Left ventricle myocardium inferior (tissue), 1 donor: ENCODE measurements around the gene SPATC1L. TPM values are rescaled to one million over a fixed set of nuclear protein-coding genes. Genes with fewer than 3 reads are reported as not detected.

Experiments
- DNase-seq: peaks from one replicate; pipeline ENCODE4 v3.0.0-alpha.2; 2020
- H3K27ac ChIP-seq: fragments of 200-600 bp; replicated peaks from 2 replicates; pipeline ENCODE4 v1.8.0; 2021
- H3K27me3 ChIP-seq: fragments of 200-600 bp; 2 replicates; pipeline ENCODE4 v1.8.0; 2021; ENCODE audit warnings: low read depth
- H3K36me3 ChIP-seq: fragments of 200-600 bp; 2 replicates; pipeline ENCODE4 v1.8.0; 2021
- H3K4me1 ChIP-seq: fragments of 200-600 bp; 2 replicates; pipeline ENCODE4 v1.8.0; 2021
- H3K4me3 ChIP-seq: fragments of 200-600 bp; 2 replicates; pipeline ENCODE4 v1.8.0; 2021; ENCODE audit warnings: mild to moderate bottlenecking, moderate library complexity
- H3K9me3 ChIP-seq: fragments of 200-600 bp; replicated peaks from 2 replicates; pipeline ENCODE4 v1.8.0; 2021
- CTCF ChIP-seq: fragments of 200-600 bp; IDR thresholded peaks from 2 replicates; pipeline ENCODE4 v1.8.0; 2021; ENCODE audit warnings: antibody characterized with exemption, mild to moderate bottlenecking, borderline replicate concordance
- intact Hi-C: fragments of 100-400 bp; cut with micrococcal nuclease; formaldehyde crosslinking; loops from one replicate; pipeline ENCODE4 v1.11.0; 2022
- total RNA-seq: library from RNA; stranded (reverse); fragmentation: NEBNext Ultra II Directional; extraction: Animal tissue kit (Norgen Biotek cat#: 25700); gene quantifications from one replicate; pipeline ENCODE4 v1.2.1, GENCODE V29; 2021
- donor health status: DM: no; HTN: yes; CAD: no; lungs with severe emphysema.

The SPATC1L gene
- total RNA-seq, 1 donor from 2014 or later, result 7.0 TPM

DNA sequence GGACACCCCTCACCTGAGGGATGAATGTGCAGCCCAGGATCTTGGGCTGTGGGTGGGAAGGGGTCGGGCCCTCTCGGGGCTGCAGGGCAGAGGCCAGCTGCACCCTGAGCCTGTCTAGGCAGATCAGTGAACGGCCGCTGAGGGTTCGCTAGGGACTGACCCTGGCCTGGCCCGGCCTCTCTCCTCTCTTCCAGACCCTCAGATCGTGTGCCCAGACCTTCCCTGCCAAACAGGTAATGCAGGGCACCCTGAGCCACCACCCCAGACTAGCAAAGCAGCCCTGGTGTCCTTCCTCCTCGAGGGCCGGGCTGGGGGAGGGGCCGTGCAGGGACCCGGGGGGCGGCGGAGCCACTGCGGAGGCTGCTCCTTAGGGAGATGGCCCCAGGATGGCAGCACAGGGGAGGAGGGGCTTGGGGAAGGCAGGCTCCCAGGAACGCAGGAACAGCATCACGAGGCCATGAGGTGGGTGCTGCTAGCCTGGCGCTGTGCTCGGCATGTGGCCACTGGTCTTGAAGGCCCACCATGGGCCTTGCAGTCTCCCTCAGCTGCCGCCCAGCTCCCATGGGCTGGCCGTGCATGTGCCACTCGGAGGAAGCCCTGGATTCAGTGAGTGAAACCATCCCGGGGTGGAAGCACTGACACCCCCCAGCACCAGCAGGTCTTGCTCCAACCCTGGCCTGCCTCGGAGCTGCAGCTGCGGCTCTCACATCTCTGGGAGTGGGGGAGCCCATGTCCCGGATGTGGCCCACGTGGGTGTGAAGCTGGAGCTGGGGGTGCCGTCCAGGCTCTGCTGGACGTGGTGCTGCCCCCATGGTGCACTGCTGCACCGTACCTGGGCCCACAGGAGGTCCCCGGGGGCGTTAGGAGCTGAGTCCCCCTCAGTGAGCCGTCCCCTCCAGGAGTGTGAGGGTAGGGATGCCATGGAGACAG lies 57.7 kb downstream of the SPATC1L start:
- TF ChIP-seq CTCF, result no peak
- intact Hi-C loops, result no loop called here
- peaks cover 48% of the 10 kb centered on the region for H3K36me3 ChIP-seq
- H3K4me3 ChIP-seq, result no peak overlapping the region
- DNase-seq, result no peak
- no peak overlapping the region for H3K27ac ChIP-seq
- H3K27me3 ChIP-seq, result no peaks in the 10 kb centered on the region
- H3K4me1 ChIP-seq, result peaks cover 22% of the 10 kb centered on the region
- no peaks in the 10 kb centered on the region for H3K9me3 ChIP-seq

DNA sequence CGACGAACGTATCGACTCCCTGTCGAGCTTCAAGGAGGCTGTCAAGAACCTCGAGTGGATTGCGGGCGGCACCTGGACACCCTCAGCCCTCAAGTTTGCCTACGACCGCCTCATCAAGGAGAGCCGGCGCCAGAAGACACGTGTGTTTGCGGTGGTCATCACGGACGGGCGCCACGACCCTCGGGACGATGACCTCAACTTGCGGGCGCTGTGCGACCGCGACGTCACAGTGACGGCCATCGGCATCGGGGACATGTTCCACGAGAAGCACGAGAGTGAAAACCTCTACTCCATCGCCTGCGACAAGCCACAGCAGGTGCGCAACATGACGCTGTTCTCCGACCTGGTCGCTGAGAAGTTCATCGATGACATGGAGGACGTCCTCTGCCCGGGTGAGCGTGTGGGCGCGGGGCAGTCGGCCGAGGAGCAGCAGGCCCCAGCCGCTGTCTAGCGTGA lies 58.4 kb downstream of the SPATC1L start:
- Histone ChIP-seq H3K36me3 (peaks cover 55% of the 10 kb centered on the region), H3K4me3 (no peak overlapping the region), H3K4me1 (peaks cover 22% of the 10 kb centered on the region), H3K9me3 (no peaks in the 10 kb centered on the region), H3K27me3 (no peaks in the 10 kb centered on the region), H3K27ac (no peak overlapping the region)
- intact Hi-C loops, result no loop called here
- no peak for DNase-seq
- TF ChIP-seq CTCF, result no peak

DNA sequence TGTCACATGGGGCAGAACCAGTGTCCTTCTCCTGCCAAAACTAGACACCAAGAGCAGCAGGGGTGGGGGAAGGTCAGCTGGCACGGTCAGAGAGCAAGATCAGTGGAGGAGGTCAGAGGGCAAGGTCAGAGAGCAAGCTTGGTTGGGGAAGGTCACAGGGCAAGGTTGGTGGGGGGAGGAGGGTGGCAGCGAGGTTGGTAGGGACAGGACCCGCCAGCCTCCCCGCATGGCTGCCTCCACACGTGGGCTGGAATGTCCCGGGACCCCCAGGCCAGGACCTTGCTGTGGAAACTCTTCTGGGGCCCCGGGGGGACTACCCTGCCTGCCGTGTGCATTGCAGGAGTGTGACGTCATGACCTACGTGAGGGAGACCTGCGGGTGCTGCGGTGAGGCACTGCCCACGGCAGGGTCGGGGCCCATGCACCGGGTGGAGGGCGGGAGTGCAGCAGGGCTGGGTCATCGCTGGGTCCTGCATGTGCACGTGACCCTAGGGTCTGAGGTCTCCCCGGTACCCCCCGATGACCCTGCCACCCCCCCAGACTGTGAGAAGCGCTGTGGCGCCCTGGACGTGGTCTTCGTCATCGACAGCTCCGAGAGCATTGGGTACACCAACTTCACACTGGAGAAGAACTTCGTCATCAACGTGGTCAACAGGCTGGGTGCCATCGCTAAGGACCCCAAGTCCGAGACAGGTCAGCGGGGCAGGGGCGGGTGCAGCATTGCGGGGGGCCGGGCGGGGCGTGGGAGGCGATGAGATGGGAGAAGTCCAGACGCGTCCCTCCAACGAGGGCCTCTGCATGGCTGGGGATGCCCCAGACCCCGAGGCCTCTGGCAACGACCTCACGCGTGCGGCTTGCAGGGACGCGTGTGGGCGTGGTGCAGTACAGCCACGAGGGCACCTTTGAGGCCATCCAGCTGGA lies 59.1 kb downstream of the SPATC1L start:
- no peaks in the 10 kb centered on the region for H3K9me3 ChIP-seq
- DNase-seq, result no peak
- H3K4me3 ChIP-seq, result no peak overlapping the region
- peaks cover 22% of the 10 kb centered on the region for H3K4me1 ChIP-seq
- H3K27me3 ChIP-seq, result no peaks in the 10 kb centered on the region
- no peak overlapping the region for H3K27ac ChIP-seq
- no peak for TF ChIP-seq CTCF
- intact Hi-C loops, result no loop called here
- H3K36me3 ChIP-seq, result peaks cover 61% of the 10 kb centered on the region

DNA sequence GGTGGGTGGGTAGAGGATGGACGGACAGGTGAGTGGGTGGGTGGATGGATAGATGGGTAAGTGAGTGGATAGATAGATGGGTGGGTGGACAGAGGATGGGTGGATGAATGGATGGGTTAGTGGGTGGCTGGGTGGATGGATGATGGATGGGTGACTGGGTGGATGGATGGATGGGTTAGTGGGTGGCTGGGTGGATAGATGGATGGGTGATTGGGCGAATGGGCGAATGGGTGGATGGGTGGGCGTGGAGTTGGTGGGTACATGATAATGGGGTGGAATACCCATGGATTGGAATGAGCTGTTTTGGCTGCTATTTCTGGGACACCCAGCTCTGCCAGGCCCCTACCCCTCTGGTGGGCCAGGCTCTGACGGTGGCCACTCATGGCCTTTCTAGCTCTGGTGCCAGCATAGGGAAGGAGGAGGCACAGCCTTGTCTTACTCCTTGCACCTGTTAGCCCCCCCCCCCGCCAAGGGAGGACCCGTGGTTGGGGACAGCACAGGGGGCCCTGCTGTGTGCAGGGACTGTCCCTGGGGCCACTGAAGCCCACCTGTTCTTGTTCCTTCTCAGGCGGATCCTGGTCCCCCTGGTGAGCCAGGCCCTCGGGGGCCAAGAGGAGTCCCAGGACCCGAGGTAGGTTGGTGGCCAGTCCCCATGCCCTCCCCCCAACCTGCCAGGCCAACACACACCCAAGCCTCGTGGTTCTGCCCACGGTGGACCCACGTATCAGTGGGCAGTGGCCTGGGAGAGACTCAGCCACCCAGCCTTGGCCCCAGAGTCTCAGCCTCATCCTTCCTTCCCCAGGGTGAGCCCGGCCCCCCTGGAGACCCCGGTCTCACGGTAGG lies 60.0 kb downstream of the SPATC1L start:
- intact Hi-C loops, result no loop called here
- Histone ChIP-seq H3K27me3 (no peaks in the 10 kb centered on the region), H3K36me3 (peaks cover 69% of the 10 kb centered on the region), H3K27ac (no peak overlapping the region), H3K4me1 (peaks cover 17% of the 10 kb centered on the region), H3K9me3 (no peaks in the 10 kb centered on the region), H3K4me3 (no peak overlapping the region)
- DNase-seq, result no peak
- TF ChIP-seq CTCF, result no peak
